ENCODE data around the gene BCL2L12. TPM values are rescaled to one million over a fixed set of nuclear protein-coding genes. Genes with fewer than 3 reads are reported as not detected.

The BCL2L12 gene
- total and polyA plus RNA-seq, 2 donors (not counting 3 experiments of a cell fraction or from before 2014, with no cell fraction given): 49.8 to 58.5 TPM

GRCh38 chr19:49665036-49665350 lies 740 bp upstream of the BCL2L12 start:
- peak overlapping the region; percentile 5 for H2AFZ ChIP-seq (ENCODE audit: low read depth, low read length)
- H3K4me1 ChIP-seq (ENCODE audit: control insufficient read depth, extremely low read depth, insufficient read depth, low read length): peaks cover 8% of the 10 kb centered on the region
- no peaks in the 10 kb centered on the region for H4K20me1 ChIP-seq (replicated peaks; ENCODE audit: control insufficient read depth, extremely low read depth, insufficient read depth, low read length)
- CTCF ChIA-PET: interaction anchor here (1.0 to 2.2 kb wide), 5 partner anchors 11 to 162 kb away, joined by 3 to 15 read pairs (median 6); partner anchors contain the start of genes PRMT1 and SCAF1
- no peak for FAIRE-seq
- peak overlapping the region; percentile 70 for H3K4me2 ChIP-seq (ENCODE audit: insufficient read depth, low read length)
- dilution Hi-C loops (cut with MboI; ENCODE audit: extremely low pct_ligation_motif_present, low sequenced_read_pairs) (no loop called here), intact Hi-C loops (cut with micrococcal nuclease) (loop anchor here (1.0 kb wide), 3 partner anchors 11 to 75 kb away; partner anchors contain the start of gene RRAS)
- peak overlapping the region; percentile 41 for H3K9ac ChIP-seq (replicated peaks; ENCODE audit: extremely low read depth, insufficient read depth, low read length)
- no peak for TF ChIP-seq MYC (IDR thresholded peaks at IDR 0.05; ENCODE audit: low read depth, low read length)
- TF ChIP-seq FOS (IDR thresholded peaks at IDR 0.05; ENCODE audit: borderline replicate concordance, insufficient read depth, low read length): no peak
- no peak for TF ChIP-seq MAX (IDR thresholded peaks at IDR 0.05; ENCODE audit: insufficient read depth, insufficient read length)
- TF ChIP-seq CTCF (IDR thresholded peaks at IDR 0.05; ENCODE audit: extremely low read depth in 1 of 2, insufficient read depth in 1 of 2, low read depth in 1 of 2, low read length in 2 of 2): no peak
- no peak for TF ChIP-seq GATA2 (IDR thresholded peaks at IDR 0.05; ENCODE audit: insufficient read depth, insufficient read length, low read depth, low read length)
- no peak for TF ChIP-seq JUN (IDR thresholded peaks at IDR 0.05; ENCODE audit: borderline replicate concordance, insufficient read depth, insufficient read length, low read depth)
- TF ChIP-seq POLR2A (IDR thresholded peaks at IDR 0.05; ENCODE audit: low read depth, low read length): no peak
- no peak for TF ChIP-seq EZH2 (IDR thresholded peaks at IDR 0.05; ENCODE audit: borderline replicate concordance, low read depth, low read length, severe bottlenecking)
- TF ChIP-seq POLR2AphosphoS5 (IDR thresholded peaks at IDR 0.05; ENCODE audit: insufficient read depth, low read depth, low read length): no peak
- H3K4me3 ChIP-seq (replicated peaks in 1 of 3; ENCODE audit: insufficient read depth in 1 of 3, low read depth in 1 of 3, low read length in 3 of 3): peak overlapping the region; percentile 42 to 88 (median 67)
- H3K27ac ChIP-seq (ENCODE audit: insufficient read depth, low read depth, low read length): no peak overlapping the region
- H3K79me2 ChIP-seq (ENCODE audit: control insufficient read depth, insufficient read depth, low read length): peaks cover 17% of the 10 kb centered on the region
- no peaks in the 10 kb centered on the region for H3K9me1 ChIP-seq (replicated peaks; ENCODE audit: control insufficient read depth, extremely low read depth, insufficient read depth, low read length)
- POLR2A ChIA-PET: interaction anchor here (1.4 to 2.1 kb wide), 2 partner anchors 11 to 25 kb away, joined by 6 to 14 read pairs; partner anchors contain the start of gene RRAS
- H3K27me3 ChIP-seq (ENCODE audit: control insufficient read depth in 2 of 2, insufficient read depth in 2 of 2, low read length in 2 of 2): no peaks in the 10 kb centered on the region
- H3K9me3 ChIP-seq (replicated peaks; ENCODE audit: control insufficient read depth, insufficient read depth, low read length): no peaks in the 10 kb centered on the region
- BruUV-seq (replicated peaks): no TSS peak
- peaks cover 0 to 27% of the 10 kb centered on the region in 2 experiments for H3K36me3 ChIP-seq (ENCODE audit: control insufficient read depth in 2 of 2, extremely low read depth in 1 of 2, insufficient read depth in 2 of 2, low read length in 2 of 2)
- DNase-seq (ENCODE audit: low read depth, low spot score): no peak

All from endothelial cell of umbilical vein (primary cell).